Epithelial cell of esophagus (primary cell): ENCODE results near the gene CEP104.

ENCODE experiments used
- DNase-seq: peaks from one replicate; pipeline ENCODE4 v3.0.0; 2010; ENCODE audit warnings: low read depth
- H3K4me3 ChIP-seq: 2 replicates; pipeline ENCODE4 v1.5.1; 2011; ENCODE audit warnings: mild to moderate bottlenecking, low read length, control low read depth
- TF ChIP-seq, protein P1 (sequence below): IDR thresholded peaks from 2 replicates; pipeline ENCODE4 v1.5.1; 2011; ENCODE audit warnings: low read depth, mild to moderate bottlenecking, low read length, control low read depth, inconsistent platforms; ENCODE audit not compliant: insufficient read depth; ENCODE audit errors: missing control alignments

Gene CEP104

GRCh38 chr1:3828391-3828790 lies 28.6 kb downstream of the CEP104 start:
- DNase-seq = no peak
- H3K4me3 ChIP-seq = no peak overlapping the region
- TF ChIP-seq, protein P1, sequence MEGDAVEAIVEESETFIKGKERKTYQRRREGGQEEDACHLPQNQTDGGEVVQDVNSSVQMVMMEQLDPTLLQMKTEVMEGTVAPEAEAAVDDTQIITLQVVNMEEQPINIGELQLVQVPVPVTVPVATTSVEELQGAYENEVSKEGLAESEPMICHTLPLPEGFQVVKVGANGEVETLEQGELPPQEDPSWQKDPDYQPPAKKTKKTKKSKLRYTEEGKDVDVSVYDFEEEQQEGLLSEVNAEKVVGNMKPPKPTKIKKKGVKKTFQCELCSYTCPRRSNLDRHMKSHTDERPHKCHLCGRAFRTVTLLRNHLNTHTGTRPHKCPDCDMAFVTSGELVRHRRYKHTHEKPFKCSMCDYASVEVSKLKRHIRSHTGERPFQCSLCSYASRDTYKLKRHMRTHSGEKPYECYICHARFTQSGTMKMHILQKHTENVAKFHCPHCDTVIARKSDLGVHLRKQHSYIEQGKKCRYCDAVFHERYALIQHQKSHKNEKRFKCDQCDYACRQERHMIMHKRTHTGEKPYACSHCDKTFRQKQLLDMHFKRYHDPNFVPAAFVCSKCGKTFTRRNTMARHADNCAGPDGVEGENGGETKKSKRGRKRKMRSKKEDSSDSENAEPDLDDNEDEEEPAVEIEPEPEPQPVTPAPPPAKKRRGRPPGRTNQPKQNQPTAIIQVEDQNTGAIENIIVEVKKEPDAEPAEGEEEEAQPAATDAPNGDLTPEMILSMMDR = no peak

- no peak overlapping the region for H3K4me3 ChIP-seq
- no peak for DNase-seq
- TF ChIP-seq, protein P1 = no peak
Measured at GRCh38 chr1:3827813-3828307, 29.2 kb downstream of the CEP104 start.

- peak; percentile 7 for DNase-seq
- no peak overlapping the region for H3K4me3 ChIP-seq
- TF ChIP-seq, protein P1 = no peak
Measured at GRCh38 chr1:3825356-3825755, 31.7 kb downstream of the CEP104 start.

DNA sequence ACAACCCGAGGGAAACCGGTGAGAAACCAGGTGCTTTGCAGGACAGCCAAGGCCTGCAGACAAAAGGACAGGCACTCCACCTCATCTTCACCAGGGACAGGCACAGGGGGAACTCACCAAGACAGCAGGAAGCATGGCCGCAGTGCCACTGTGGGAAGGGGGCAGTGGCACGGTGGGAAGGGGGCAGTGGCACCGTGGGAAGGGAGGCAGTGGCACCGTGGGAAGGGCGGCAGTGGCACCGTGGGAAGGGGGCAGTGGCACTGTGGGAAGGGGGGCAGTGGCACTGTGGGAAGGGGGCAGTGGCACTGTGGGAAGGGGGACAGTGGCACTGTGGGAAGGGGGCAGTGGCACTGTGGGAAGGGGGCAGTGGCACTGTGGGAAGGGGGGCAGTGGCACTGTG lies 32.4 kb downstream of the CEP104 start:
- no peak overlapping the region for H3K4me3 ChIP-seq
- DNase-seq = no peak
- TF ChIP-seq, protein P1 = no peak

GRCh38 chr1:3822421-3822820 lies 34.6 kb downstream of the CEP104 start:
- H3K4me3 ChIP-seq = no peak overlapping the region
- no peak for DNase-seq
- TF ChIP-seq, protein P1 = no peak

GRCh38 chr1:3821908-3822307 lies 35.1 kb downstream of the CEP104 start:
- no peak overlapping the region for H3K4me3 ChIP-seq
- DNase-seq = no peak
- TF ChIP-seq, protein P1 = no peak

DNA sequence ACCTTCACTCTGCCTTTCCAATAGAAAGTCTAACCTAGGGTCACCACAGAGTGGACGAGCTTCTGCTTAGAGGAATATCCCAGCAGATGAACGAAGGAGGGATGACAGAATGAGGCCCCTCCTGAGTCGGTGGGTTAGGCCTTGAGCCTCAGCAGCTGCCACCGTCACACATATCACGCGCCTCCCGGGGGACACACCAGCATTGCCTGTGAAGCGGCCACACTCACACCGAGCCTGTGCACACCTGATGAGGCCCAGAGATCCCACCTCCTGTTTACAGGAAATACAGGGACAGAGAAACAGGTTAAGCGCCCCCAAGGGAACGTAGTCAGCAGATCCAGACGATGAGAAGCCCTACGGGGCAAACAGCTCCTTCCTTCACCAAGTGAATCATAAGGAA lies 35.6 kb downstream of the CEP104 start:
- DNase-seq = peak; percentile 5
- H3K4me3 ChIP-seq = no peak overlapping the region
- TF ChIP-seq, protein P1 = no peak
